SK-N-SH (cell line): Measurements from ENCODE around the gene PDGFC. TPM values are rescaled to one million over a fixed set of nuclear protein-coding genes. Genes with fewer than 3 reads are reported as not detected.

ENCODE experiments used
- CHD2 ChIP-seq: fragments of 150-350 bp; IDR thresholded peaks from 2 replicates; pipeline ENCODE4 v1.6.1; 2018; ENCODE audit warnings: low read length; ENCODE audit not compliant: partially characterized antibody
- EZH2phosphoT487 ChIP-seq: fragments of 200-600 bp; sonication (generic); IDR thresholded peaks from 2 replicates; pipeline ENCODE4 v1.6.1; 2017; ENCODE audit warnings: low read depth, mixed run types, mild to moderate bottlenecking, antibody characterized with exemption, moderate library complexity, borderline replicate concordance
- FOSL2 ChIP-seq: IDR thresholded peaks from 2 replicates; pipeline ENCODE4 v1.4.0; 2012; ENCODE audit warnings: low read depth, mild to moderate bottlenecking, moderate library complexity, borderline replicate concordance
- FOXJ3 ChIP-seq: sonication (generic); formaldehyde crosslinking; IDR thresholded peaks from 2 replicates; pipeline ENCODE4 v1.5.1; 2020; ENCODE audit warnings: mild to moderate bottlenecking, missing genetic modification reagents
- GABPA ChIP-seq: IDR thresholded peaks from 2 replicates; pipeline ENCODE4 v1.4.0; 2012; ENCODE audit warnings: low read depth, mild to moderate bottlenecking
- GATA2 ChIP-seq: sonication (generic); formaldehyde crosslinking; IDR thresholded peaks from 2 replicates; pipeline ENCODE4 v1.5.0; 2020; ENCODE audit warnings: mild to moderate bottlenecking, missing genetic modification reagents
- MEF2A ChIP-seq: IDR thresholded peaks from 2 replicates; pipeline ENCODE4 v1.4.0; 2012; ENCODE audit warnings: low read depth, borderline replicate concordance
- MXI1 ChIP-seq: IDR thresholded peaks from 2 replicates; pipeline ENCODE4 v1.6.1; 2012; ENCODE audit warnings: mild to moderate bottlenecking, low read depth, low read length, improper control_type of control experiment
- NRF1 ChIP-seq: IDR thresholded peaks from 2 replicates; pipeline ENCODE4 v1.6.1; 2012; ENCODE audit warnings: low read depth, mild to moderate bottlenecking, low read length
- RCOR1 ChIP-seq: fragments of 150-350 bp; IDR thresholded peaks from 2 replicates; pipeline ENCODE4 v1.6.1; 2017; ENCODE audit warnings: antibody characterized with exemption, low read length
- RXRA ChIP-seq: IDR thresholded peaks from 2 replicates; pipeline ENCODE4 v1.4.0; 2012; ENCODE audit warnings: low read depth, mild to moderate bottlenecking, borderline replicate concordance
- TAF1 ChIP-seq: IDR thresholded peaks from 2 replicates; pipeline ENCODE4 v1.6.1; 2012; ENCODE audit warnings: low read depth, mild to moderate bottlenecking, low read length, moderate library complexity, borderline replicate concordance
- polyA plus RNA-seq, 3 experiments: library from polyadenylated mRNA; depleted of rRNA; stranded (reverse); fragments of >200 nt; gene quantifications; 2 replicates each; pipeline ENCODE4 v1.2.3, GENCODE V29; 2012
- TF ChIP-seq, protein P1 (sequence below): IDR thresholded peaks from 2 replicates; pipeline ENCODE4 v1.6.1; 2012; ENCODE audit warnings: mild to moderate bottlenecking, low read depth, low read length, moderate library complexity
- TF ChIP-seq, protein P2 (sequence below): IDR thresholded peaks from 2 replicates; pipeline ENCODE4 v1.4.0; 2012; ENCODE audit warnings: low read depth
- TF ChIP-seq, protein P3 (sequence below): fragments of 200-600 bp; sonication (generic); IDR thresholded peaks from 2 replicates; pipeline ENCODE4 v1.6.1; 2017; ENCODE audit warnings: antibody characterized with exemption, mild to moderate bottlenecking, moderate library complexity
- TF ChIP-seq, protein P4 (sequence below): IDR thresholded peaks from 2 replicates; pipeline ENCODE4 v1.4.0; 2012; ENCODE audit warnings: low read depth, borderline replicate concordance
- TF ChIP-seq, protein P5 (sequence below): fragments of 150-350 bp; IDR thresholded peaks from 2 replicates; pipeline ENCODE4 v1.6.1; 2017; ENCODE audit warnings: antibody characterized with exemption, low read length, low read depth, borderline replicate concordance

PDGFC gene
- polyA plus RNA-seq, 1 of the 3 experiments (the other 2 are of a cell fraction) = 29.8 TPM

DNA sequence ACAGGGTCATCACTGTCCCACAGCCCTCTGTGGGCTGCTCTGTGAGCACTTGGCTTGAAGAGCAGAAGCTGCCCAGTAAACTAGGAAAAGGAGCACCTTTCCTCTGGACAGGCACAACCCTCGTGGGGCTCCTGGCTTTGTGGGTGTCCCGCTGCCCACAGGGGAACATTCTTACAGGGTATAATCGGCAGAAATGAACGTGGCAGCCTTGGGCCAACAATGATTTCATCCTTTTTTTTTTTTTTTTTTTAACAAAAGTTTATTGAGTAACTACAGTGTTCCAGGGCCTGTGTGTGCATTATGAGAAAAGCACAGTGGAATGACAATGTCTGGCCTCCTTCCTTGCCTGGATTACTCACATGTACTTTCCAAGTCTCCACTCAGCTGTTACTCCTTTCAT, 197.2 kb downstream of the PDGFC start (continued):
- TF ChIP-seq, protein P1, sequence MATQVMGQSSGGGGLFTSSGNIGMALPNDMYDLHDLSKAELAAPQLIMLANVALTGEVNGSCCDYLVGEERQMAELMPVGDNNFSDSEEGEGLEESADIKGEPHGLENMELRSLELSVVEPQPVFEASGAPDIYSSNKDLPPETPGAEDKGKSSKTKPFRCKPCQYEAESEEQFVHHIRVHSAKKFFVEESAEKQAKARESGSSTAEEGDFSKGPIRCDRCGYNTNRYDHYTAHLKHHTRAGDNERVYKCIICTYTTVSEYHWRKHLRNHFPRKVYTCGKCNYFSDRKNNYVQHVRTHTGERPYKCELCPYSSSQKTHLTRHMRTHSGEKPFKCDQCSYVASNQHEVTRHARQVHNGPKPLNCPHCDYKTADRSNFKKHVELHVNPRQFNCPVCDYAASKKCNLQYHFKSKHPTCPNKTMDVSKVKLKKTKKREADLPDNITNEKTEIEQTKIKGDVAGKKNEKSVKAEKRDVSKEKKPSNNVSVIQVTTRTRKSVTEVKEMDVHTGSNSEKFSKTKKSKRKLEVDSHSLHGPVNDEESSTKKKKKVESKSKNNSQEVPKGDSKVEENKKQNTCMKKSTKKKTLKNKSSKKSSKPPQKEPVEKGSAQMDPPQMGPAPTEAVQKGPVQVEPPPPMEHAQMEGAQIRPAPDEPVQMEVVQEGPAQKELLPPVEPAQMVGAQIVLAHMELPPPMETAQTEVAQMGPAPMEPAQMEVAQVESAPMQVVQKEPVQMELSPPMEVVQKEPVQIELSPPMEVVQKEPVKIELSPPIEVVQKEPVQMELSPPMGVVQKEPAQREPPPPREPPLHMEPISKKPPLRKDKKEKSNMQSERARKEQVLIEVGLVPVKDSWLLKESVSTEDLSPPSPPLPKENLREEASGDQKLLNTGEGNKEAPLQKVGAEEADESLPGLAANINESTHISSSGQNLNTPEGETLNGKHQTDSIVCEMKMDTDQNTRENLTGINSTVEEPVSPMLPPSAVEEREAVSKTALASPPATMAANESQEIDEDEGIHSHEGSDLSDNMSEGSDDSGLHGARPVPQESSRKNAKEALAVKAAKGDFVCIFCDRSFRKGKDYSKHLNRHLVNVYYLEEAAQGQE = no peak
- TF ChIP-seq GATA2 (CRISPR knock-in tag) (no peak), RCOR1 (no peak), MXI1 (no peak), GABPA (no peak), MEF2A (no peak), CHD2 (no peak), FOSL2 (peak; percentile 17; the same call in 1 of the 2 replicates), RXRA (no peak), TAF1 (0 out of 2 replicates have a peak, but pooled peaks have one; percentile 11), FOXJ3 (CRISPR knock-in tag) (no peak), EZH2phosphoT487 (no peak), NRF1 (no peak)
- TF ChIP-seq, protein P2, sequence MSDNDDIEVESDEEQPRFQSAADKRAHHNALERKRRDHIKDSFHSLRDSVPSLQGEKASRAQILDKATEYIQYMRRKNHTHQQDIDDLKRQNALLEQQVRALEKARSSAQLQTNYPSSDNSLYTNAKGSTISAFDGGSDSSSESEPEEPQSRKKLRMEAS = peak; percentile 43; the same call in 1 of the 2 replicates
- TF ChIP-seq, protein P3, sequence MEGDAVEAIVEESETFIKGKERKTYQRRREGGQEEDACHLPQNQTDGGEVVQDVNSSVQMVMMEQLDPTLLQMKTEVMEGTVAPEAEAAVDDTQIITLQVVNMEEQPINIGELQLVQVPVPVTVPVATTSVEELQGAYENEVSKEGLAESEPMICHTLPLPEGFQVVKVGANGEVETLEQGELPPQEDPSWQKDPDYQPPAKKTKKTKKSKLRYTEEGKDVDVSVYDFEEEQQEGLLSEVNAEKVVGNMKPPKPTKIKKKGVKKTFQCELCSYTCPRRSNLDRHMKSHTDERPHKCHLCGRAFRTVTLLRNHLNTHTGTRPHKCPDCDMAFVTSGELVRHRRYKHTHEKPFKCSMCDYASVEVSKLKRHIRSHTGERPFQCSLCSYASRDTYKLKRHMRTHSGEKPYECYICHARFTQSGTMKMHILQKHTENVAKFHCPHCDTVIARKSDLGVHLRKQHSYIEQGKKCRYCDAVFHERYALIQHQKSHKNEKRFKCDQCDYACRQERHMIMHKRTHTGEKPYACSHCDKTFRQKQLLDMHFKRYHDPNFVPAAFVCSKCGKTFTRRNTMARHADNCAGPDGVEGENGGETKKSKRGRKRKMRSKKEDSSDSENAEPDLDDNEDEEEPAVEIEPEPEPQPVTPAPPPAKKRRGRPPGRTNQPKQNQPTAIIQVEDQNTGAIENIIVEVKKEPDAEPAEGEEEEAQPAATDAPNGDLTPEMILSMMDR = no peak
- TF ChIP-seq, protein P4, sequence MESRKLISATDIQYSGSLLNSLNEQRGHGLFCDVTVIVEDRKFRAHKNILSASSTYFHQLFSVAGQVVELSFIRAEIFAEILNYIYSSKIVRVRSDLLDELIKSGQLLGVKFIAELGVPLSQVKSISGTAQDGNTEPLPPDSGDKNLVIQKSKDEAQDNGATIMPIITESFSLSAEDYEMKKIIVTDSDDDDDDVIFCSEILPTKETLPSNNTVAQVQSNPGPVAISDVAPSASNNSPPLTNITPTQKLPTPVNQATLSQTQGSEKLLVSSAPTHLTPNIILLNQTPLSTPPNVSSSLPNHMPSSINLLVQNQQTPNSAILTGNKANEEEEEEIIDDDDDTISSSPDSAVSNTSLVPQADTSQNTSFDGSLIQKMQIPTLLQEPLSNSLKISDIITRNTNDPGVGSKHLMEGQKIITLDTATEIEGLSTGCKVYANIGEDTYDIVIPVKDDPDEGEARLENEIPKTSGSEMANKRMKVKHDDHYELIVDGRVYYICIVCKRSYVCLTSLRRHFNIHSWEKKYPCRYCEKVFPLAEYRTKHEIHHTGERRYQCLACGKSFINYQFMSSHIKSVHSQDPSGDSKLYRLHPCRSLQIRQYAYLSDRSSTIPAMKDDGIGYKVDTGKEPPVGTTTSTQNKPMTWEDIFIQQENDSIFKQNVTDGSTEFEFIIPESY = no peak
- TF ChIP-seq, protein P5, sequence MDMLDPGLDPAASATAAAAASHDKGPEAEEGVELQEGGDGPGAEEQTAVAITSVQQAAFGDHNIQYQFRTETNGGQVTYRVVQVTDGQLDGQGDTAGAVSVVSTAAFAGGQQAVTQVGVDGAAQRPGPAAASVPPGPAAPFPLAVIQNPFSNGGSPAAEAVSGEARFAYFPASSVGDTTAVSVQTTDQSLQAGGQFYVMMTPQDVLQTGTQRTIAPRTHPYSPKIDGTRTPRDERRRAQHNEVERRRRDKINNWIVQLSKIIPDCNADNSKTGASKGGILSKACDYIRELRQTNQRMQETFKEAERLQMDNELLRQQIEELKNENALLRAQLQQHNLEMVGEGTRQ = no peak
